ENCODE results near the gene NFIB.

The NFIB gene

GRCh38 chr9:14258660-14259239 is 55.2 kb downstream of the NFIB start:
- DNase-seq (ENCODE audit: low read depth): no peak
- in situ Hi-C loops (cut with HindIII; ENCODE audit: low sequenced_read_pairs): no loop called here
- H3K4me3 ChIP-seq (ENCODE audit: low read depth, low read length): no peak overlapping the region
- TF ChIP-seq, protein P1, sequence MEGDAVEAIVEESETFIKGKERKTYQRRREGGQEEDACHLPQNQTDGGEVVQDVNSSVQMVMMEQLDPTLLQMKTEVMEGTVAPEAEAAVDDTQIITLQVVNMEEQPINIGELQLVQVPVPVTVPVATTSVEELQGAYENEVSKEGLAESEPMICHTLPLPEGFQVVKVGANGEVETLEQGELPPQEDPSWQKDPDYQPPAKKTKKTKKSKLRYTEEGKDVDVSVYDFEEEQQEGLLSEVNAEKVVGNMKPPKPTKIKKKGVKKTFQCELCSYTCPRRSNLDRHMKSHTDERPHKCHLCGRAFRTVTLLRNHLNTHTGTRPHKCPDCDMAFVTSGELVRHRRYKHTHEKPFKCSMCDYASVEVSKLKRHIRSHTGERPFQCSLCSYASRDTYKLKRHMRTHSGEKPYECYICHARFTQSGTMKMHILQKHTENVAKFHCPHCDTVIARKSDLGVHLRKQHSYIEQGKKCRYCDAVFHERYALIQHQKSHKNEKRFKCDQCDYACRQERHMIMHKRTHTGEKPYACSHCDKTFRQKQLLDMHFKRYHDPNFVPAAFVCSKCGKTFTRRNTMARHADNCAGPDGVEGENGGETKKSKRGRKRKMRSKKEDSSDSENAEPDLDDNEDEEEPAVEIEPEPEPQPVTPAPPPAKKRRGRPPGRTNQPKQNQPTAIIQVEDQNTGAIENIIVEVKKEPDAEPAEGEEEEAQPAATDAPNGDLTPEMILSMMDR (IDR thresholded peaks at IDR 0.05; ENCODE audit: low read depth, low read length, missing control alignments): no peak

DNA sequence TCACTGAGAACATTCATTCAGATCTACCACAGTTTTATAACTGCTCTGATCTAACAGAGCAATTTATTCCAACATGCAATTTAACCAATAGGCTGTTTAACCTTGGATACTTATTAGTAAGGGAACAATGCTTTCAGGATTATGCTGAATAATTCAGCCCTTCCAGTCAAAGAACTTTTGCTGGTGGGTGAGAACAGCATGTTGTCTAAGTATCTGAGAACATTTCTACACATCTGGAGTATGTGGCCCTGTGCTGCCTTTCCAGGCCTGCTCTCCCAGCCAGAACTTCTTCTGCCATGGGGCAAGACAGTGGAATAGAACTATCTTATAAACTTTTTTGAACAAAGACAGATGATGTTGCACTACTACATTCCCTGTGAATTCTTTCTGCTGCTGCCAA is 55.8 kb downstream of the NFIB start:
- no peak for DNase-seq (ENCODE audit: low read depth)
- TF ChIP-seq, protein P1 (IDR thresholded peaks at IDR 0.05; ENCODE audit: low read depth, low read length, missing control alignments): no peak
- in situ Hi-C loops (cut with HindIII; ENCODE audit: low sequenced_read_pairs): no loop called here
- H3K4me3 ChIP-seq (ENCODE audit: low read depth, low read length): no peak overlapping the region

- no peak overlapping the region for H3K4me3 ChIP-seq (ENCODE audit: low read depth, low read length)
- no peak for DNase-seq (ENCODE audit: low read depth)
- in situ Hi-C loops (cut with HindIII; ENCODE audit: low sequenced_read_pairs): no loop called here
- TF ChIP-seq, protein P1 (IDR thresholded peaks at IDR 0.05; ENCODE audit: low read depth, low read length, missing control alignments): no peak
Measured at GRCh38 chr9:14256588-14256987, 57.4 kb downstream of the NFIB start.

- DNase-seq (ENCODE audit: low read depth): peak; percentile 82
- TF ChIP-seq, protein P1 (IDR thresholded peaks at IDR 0.05; ENCODE audit: low read depth, low read length, missing control alignments): no peak
- in situ Hi-C loops (cut with HindIII; ENCODE audit: low sequenced_read_pairs): no loop called here
- peak overlapping the region; percentile 5 for H3K4me3 ChIP-seq (ENCODE audit: low read depth, low read length)
Measured at GRCh38 chr9:14251154-14252071, 62.5 kb downstream of the NFIB start.

GRCh38 chr9:14250794-14251153 is 63.2 kb downstream of the NFIB start:
- no peak overlapping the region for H3K4me3 ChIP-seq (ENCODE audit: low read depth, low read length)
- DNase-seq (ENCODE audit: low read depth): no peak
- in situ Hi-C loops (cut with HindIII; ENCODE audit: low sequenced_read_pairs): no loop called here
- TF ChIP-seq, protein P1 (IDR thresholded peaks at IDR 0.05; ENCODE audit: low read depth, low read length, missing control alignments): no peak

GRCh38 chr9:14249527-14249926 is 64.4 kb downstream of the NFIB start:
- TF ChIP-seq, protein P1 (IDR thresholded peaks at IDR 0.05; ENCODE audit: low read depth, low read length, missing control alignments): no peak
- no peak overlapping the region for H3K4me3 ChIP-seq (ENCODE audit: low read depth, low read length)
- no peak for DNase-seq (ENCODE audit: low read depth)
- in situ Hi-C loops (cut with HindIII; ENCODE audit: low sequenced_read_pairs): no loop called here

All from astrocyte of the cerebellum (primary cell).